Vagina (tissue), 2 donors: ENCODE measurements around the gene MRGPRE.

Experiments used
- CTCF ChIP-seq, 3 experiments: fragments of 450-650 bp in 2 of 3; fragments of 200-600 bp in 1 of 3; sonication (generic) in 1 of 3; IDR thresholded peaks; one replicate each; pipeline ENCODE4 v1.5.1; 2017 to 2019; ENCODE audit warnings: antibody characterized with exemption in 3 of 3, mild to moderate bottlenecking in 2 of 3, moderate library complexity in 2 of 3
- POLR2A ChIP-seq, 2 donors: fragments of 450-650 bp; IDR thresholded peaks; one replicate each; pipeline ENCODE4 v1.6.1; 2017; ENCODE audit warnings: antibody characterized with exemption in 2 of 2, mild to moderate bottlenecking in 2 of 2, moderate library complexity in 2 of 2
- POLR2AphosphoS5 ChIP-seq, 2 donors: sonication (generic); formaldehyde crosslinking; IDR thresholded peaks; one replicate each; pipeline ENCODE4 v1.9.0; 2017; ENCODE audit warnings: antibody characterized with exemption in 2 of 2, mild to moderate bottlenecking in 2 of 2, low read depth in 1 of 2; ENCODE audit not compliant: insufficient read depth in 1 of 2

GRCh38 chr11:3206156-3206921, 25.9 kb downstream of the MRGPRE start:
- TF ChIP-seq CTCF (IDR thresholded peaks at IDR 0.05) = no peak
- TF ChIP-seq POLR2A (IDR thresholded peaks at IDR 0.05) = no peak
- no peak for TF ChIP-seq POLR2AphosphoS5 (IDR thresholded peaks at IDR 0.05; ENCODE audit: insufficient read depth in 1 of 2, low read depth in 1 of 2)
